Neural cell (in vitro differentiated cells): ENCODE data around the gene KCNIP2. TPM values are rescaled to one million over a fixed set of nuclear protein-coding genes. Genes with fewer than 3 reads are reported as not detected.
A peak's percentile ranks its signal among the peaks of the same experiment; 100 is the strongest.

ENCODE experiments used
- H2AFZ ChIP-seq: fragments of 200-600, 300-800 bp; sonication (generic), shearing (Covaris generic); 2 replicates; pipeline ENCODE4 v1.6.0; 2014; ENCODE audit warnings: low read depth, mild to moderate bottlenecking, antibody characterized with exemption, low read length, moderate library complexity
- H3F3A ChIP-seq: fragments of 200-600 bp; shearing (Covaris generic); 2 replicates; pipeline ENCODE4 v1.6.1; 2016; ENCODE audit warnings: mild to moderate bottlenecking, moderate library complexity, mixed read lengths, antibody characterized with exemption, low read length; ENCODE audit not compliant: insufficient read depth, poor library complexity, severe bottlenecking
- H3K27ac ChIP-seq: fragments of 200-600, 300-800 bp; sonication (generic), shearing (Covaris generic); 2 replicates; pipeline ENCODE4 v1.5.1; 2014; ENCODE audit warnings: mild to moderate bottlenecking, low read length, moderate library complexity
- H3K27me3 ChIP-seq: fragments of 300-800, 200-600 bp; sonication (generic), shearing (Covaris generic); 2 replicates; pipeline ENCODE4 v1.6.0; 2014; ENCODE audit warnings: mild to moderate bottlenecking, low read depth, low read length, moderate library complexity; ENCODE audit not compliant: insufficient read depth
- H3K36me3 ChIP-seq: fragments of 300-800, 200-600 bp; sonication (generic), shearing (Covaris generic); 2 replicates; pipeline ENCODE4 v1.5.1; 2014; ENCODE audit warnings: mild to moderate bottlenecking, antibody characterized with exemption, low read length, moderate library complexity; ENCODE audit not compliant: insufficient read depth
- H3K4me2 ChIP-seq: fragments of 300-800, 200-600 bp; sonication (generic), shearing (Covaris generic); 2 replicates; pipeline ENCODE4 v1.6.0; 2014; ENCODE audit warnings: mild to moderate bottlenecking, low read length
- H3K4me3 ChIP-seq: fragments of 300-800, 200-600 bp; sonication (generic), shearing (Covaris generic); 2 replicates; pipeline ENCODE4 v1.5.1; 2014; ENCODE audit warnings: mild to moderate bottlenecking, low read length, moderate library complexity
- H3K79me2 ChIP-seq: fragments of 200-600 bp; shearing (Covaris generic); replicated peaks from 2 replicates; pipeline ENCODE4 v1.6.0; 2014; ENCODE audit warnings: mild to moderate bottlenecking, low read length, moderate library complexity; ENCODE audit not compliant: insufficient read depth
- H3K9ac ChIP-seq: fragments of 300-800, 200-600 bp; sonication (generic), shearing (Covaris generic); 2 replicates; pipeline ENCODE4 v1.6.1; 2016; ENCODE audit warnings: mild to moderate bottlenecking, low read length, mixed read lengths
- H3K9me2 ChIP-seq: fragments of 200-600 bp; shearing (Covaris generic); 2 replicates; pipeline ENCODE4 v1.6.1; 2016; ENCODE audit warnings: mild to moderate bottlenecking, low read length, mixed read lengths; ENCODE audit not compliant: insufficient read depth
- H3K9me3 ChIP-seq: fragments of 200-600, 300-800 bp; sonication (generic), shearing (Covaris generic); 2 replicates; pipeline ENCODE4 v1.6.1; 2016; ENCODE audit warnings: mild to moderate bottlenecking, mixed run types, low read length, moderate library complexity, mixed read lengths
- H4K20me1 ChIP-seq: fragments of 200-600 bp; shearing (Covaris generic); 2 replicates; pipeline ENCODE4 v1.6.1; 2016; ENCODE audit warnings: mild to moderate bottlenecking, mixed run types; ENCODE audit not compliant: insufficient read depth
- CTCF ChIP-seq: fragments of 450-650 bp; IDR thresholded peaks from 2 replicates; pipeline ENCODE4 v1.5.1; 2014; ENCODE audit warnings: antibody characterized with exemption, mild to moderate bottlenecking, moderate library complexity; ENCODE audit not compliant: poor library complexity, severe bottlenecking
- EP300 ChIP-seq: fragments of 450-650 bp; conservative IDR thresholded peaks from 2 replicates; pipeline ENCODE4 v1.6.1; 2014; ENCODE audit warnings: antibody characterized with exemption, mild to moderate bottlenecking, moderate library complexity; ENCODE audit not compliant: poor library complexity, severe bottlenecking
- EZH2 ChIP-seq: fragments of 200-600, 300-800 bp; shearing (Covaris generic), sonication (generic); IDR thresholded peaks from 2 replicates; pipeline ENCODE4 v1.6.1; 2014; ENCODE audit warnings: antibody characterized with exemption, low read length, borderline replicate concordance, mild to moderate bottlenecking; ENCODE audit not compliant: insufficient read depth, poor library complexity, severe bottlenecking
- RAD21 ChIP-seq: fragments of 450-650 bp; conservative IDR thresholded peaks from 2 replicates; pipeline ENCODE4 v1.6.1; 2014; ENCODE audit warnings: antibody characterized with exemption, mild to moderate bottlenecking, moderate library complexity
- REST ChIP-seq: IDR thresholded peaks from 2 replicates; pipeline ENCODE4 v1.6.1; 2012; ENCODE audit warnings: borderline replicate concordance
- SMC3 ChIP-seq: fragments of 450-650 bp; conservative IDR thresholded peaks from 2 replicates; pipeline ENCODE4 v1.6.1; 2014; ENCODE audit warnings: antibody characterized with exemption, mild to moderate bottlenecking, moderate library complexity; ENCODE audit not compliant: poor library complexity
- polyA minus RNA-seq: library from RNA; depleted of rRNA, polyadenylated mRNA; stranded (reverse); fragments of >200 nt; gene quantifications from 2 replicates; pipeline ENCODE4 v1.2.3, GENCODE V29; 2014
- polyA plus RNA-seq: library from polyadenylated mRNA; depleted of rRNA; stranded (reverse); fragments of >200 nt; gene quantifications from 2 replicates; pipeline ENCODE4 v1.2.3, GENCODE V29; 2014

The KCNIP2 gene
- 8.9 and 10.0 TPM in 2 replicates for polyA plus RNA-seq
- 5.4 and 6.0 TPM in 2 replicates for polyA minus RNA-seq

GRCh38 chr10:101843032-101844021 lies at the start of gene KCNIP2:
KCNIP2 (minus strand) TSS chr10:101843800; CDS start chr10:101843568, 232 bp downstream.
- no peak within 1 kb of the TSS for H2AFZ ChIP-seq
- peak within 1 kb of the TSS; percentile 29 for H3K9ac ChIP-seq
- H3K79me2 ChIP-seq, result no peaks in the 10 kb centered on the region
- H3K9me3 ChIP-seq, result no peaks in the 10 kb centered on the region
- TF ChIP-seq EP300 (no peak), RAD21 (no peak), SMC3 (peak; percentile 42), CTCF (peak; percentile 72)
- H4K20me1 ChIP-seq, result no peaks in the 10 kb centered on the region
- H3K4me3 ChIP-seq, result peak within 1 kb of the TSS; percentile 60
- no peaks in the 10 kb centered on the region for H3K9me2 ChIP-seq
- no peaks in the 10 kb centered on the region for H3K36me3 ChIP-seq
- H3K4me2 ChIP-seq, result no peak within 1 kb of the TSS
- H3K27ac ChIP-seq, result no peak within 1 kb of the TSS
- peaks cover 26% of the 10 kb centered on the region for H3K27me3 ChIP-seq
- H3F3A ChIP-seq, result no peaks in the 10 kb centered on the region

GRCh38 chr10:101892782-101893391 lies 49.3 kb upstream of the KCNIP2 start:
- Histone ChIP-seq H4K20me1 (no peaks in the 10 kb centered on the region), H2AFZ (no peak overlapping the region), H3F3A (peaks cover 6% of the 10 kb centered on the region), H3K9ac (no peak overlapping the region), H3K9me2 (no peaks in the 10 kb centered on the region), H3K79me2 (no peaks in the 10 kb centered on the region), H3K27me3 (no peaks in the 10 kb centered on the region), H3K4me2 (no peak overlapping the region), H3K27ac (no peak overlapping the region), H3K36me3 (no peaks in the 10 kb centered on the region), H3K9me3 (no peaks in the 10 kb centered on the region), H3K4me3 (no peak overlapping the region)
- no peak for TF ChIP-seq SMC3
- no peak for TF ChIP-seq REST
- TF ChIP-seq EZH2, result no peak
